Right lobe of liver (tissue), 4 donors: ENCODE results near the gene TTC9.

Source experiments
- CTCF ChIP-seq, 4 donors: fragments of 200-600 bp in 3 of 4; fragments of 450-650 bp in 1 of 4; IDR thresholded peaks; one replicate each; pipeline versions ENCODE4 v1.5.1 to v1.8.0; 2016 to 2022; ENCODE audit warnings: antibody characterized with exemption in 4 of 4, mild to moderate bottlenecking in 2 of 4
- POLR2A ChIP-seq: fragments of 450-650 bp; IDR thresholded peaks from one replicate; pipeline ENCODE4 v1.6.1; 2017; ENCODE audit warnings: antibody characterized with exemption, mild to moderate bottlenecking
- donor health status: DM: no; HTN: no; CAD: no.
- donor health status: DM: no; HTN: no; CAD: no.
- donor health status: DM: no; HTN: yes; CAD: no.

DNA sequence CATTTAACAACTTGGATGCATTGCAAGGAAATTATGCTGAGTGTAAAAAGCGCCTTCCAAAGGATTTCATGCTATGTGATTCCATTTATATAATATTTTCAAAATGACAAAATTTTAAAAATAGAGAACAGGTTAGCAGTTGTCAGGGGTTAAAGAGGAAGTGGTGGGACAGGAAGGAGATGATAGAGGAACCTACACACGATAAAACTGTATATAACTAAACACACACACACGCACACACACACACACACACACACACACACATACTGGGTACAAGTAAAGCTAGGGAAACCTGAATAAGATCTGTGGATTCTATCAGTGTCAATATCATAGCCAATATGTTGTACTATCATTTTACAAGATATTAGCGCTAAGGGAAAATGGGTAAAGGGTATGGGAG lies 17.2 kb downstream of the TTC9 start:
- TF ChIP-seq POLR2A (no peak), CTCF (IDR thresholded peaks at IDR 0.05) (no peak)
